ENCODE results near the gene SCAMP5. TPM values are rescaled to one million over a fixed set of nuclear protein-coding genes. Genes with fewer than 3 reads are reported as not detected.

SCAMP5 gene
- total and polyA plus RNA-seq, 2 of the 13 experiments (the other 11 are each of a cell fraction or from before 2014, with no cell fraction given), result 34.3 to 49.0 TPM

GRCh38 chr15:74995779-74996765 is 709 bp downstream of the SCAMP5 start (continued):
- TF ChIP-seq, protein P1, sequence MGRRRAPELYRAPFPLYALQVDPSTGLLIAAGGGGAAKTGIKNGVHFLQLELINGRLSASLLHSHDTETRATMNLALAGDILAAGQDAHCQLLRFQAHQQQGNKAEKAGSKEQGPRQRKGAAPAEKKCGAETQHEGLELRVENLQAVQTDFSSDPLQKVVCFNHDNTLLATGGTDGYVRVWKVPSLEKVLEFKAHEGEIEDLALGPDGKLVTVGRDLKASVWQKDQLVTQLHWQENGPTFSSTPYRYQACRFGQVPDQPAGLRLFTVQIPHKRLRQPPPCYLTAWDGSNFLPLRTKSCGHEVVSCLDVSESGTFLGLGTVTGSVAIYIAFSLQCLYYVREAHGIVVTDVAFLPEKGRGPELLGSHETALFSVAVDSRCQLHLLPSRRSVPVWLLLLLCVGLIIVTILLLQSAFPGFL (CRISPR knock-in tag; IDR thresholded peaks at IDR 0.05), result no peak
- TF ChIP-seq ZNF616 (CRISPR knock-in tag; IDR thresholded peaks at IDR 0.05; ENCODE audit: low read depth) (no peak), ZNF205 (CRISPR knock-in tag; IDR thresholded peaks at IDR 0.05) (0 out of 2 replicates have a peak, but pooled peaks have one; percentile 0), ATF1 (CRISPR knock-in tag; IDR thresholded peaks at IDR 0.05) (0 out of 2 replicates have a peak, but pooled peaks have one; percentile 38), ZNF75D (CRISPR knock-in tag; IDR thresholded peaks at IDR 0.05; ENCODE audit: borderline replicate concordance) (no peak), ARNT (IDR thresholded peaks at IDR 0.05) (no peak), ZNF746 (CRISPR knock-in tag; IDR thresholded peaks at IDR 0.05) (no peak), MBD4 (IDR thresholded peaks at IDR 0.05; ENCODE audit: borderline replicate concordance, low read length) (no peak), ZNF264 (CRISPR knock-in tag; IDR thresholded peaks at IDR 0.05) (no peak), ZXDC (CRISPR knock-in tag; IDR thresholded peaks at IDR 0.05) (no peak), FOXM1 (CRISPR knock-in tag; IDR thresholded peaks at IDR 0.05) (no peak), ZNF18 (CRISPR knock-in tag; IDR thresholded peaks at IDR 0.05; ENCODE audit: insufficient replicate concordance) (no peak), EED (CRISPR knock-in tag; IDR thresholded peaks at IDR 0.05) (no peak), BHLHE40 (IDR thresholded peaks at IDR 0.05; ENCODE audit: low read length) (no peak), NFE2L1 (CRISPR knock-in tag; IDR thresholded peaks at IDR 0.05; ENCODE audit: borderline replicate concordance) (no peak), CBX2 (IDR thresholded peaks at IDR 0.05; ENCODE audit: low read depth, low read length) (no peak), CBX2 (CRISPR knock-in tag; IDR thresholded peaks at IDR 0.05; ENCODE audit: low read depth) (no peak)
- TF ChIP-seq, protein P2, sequence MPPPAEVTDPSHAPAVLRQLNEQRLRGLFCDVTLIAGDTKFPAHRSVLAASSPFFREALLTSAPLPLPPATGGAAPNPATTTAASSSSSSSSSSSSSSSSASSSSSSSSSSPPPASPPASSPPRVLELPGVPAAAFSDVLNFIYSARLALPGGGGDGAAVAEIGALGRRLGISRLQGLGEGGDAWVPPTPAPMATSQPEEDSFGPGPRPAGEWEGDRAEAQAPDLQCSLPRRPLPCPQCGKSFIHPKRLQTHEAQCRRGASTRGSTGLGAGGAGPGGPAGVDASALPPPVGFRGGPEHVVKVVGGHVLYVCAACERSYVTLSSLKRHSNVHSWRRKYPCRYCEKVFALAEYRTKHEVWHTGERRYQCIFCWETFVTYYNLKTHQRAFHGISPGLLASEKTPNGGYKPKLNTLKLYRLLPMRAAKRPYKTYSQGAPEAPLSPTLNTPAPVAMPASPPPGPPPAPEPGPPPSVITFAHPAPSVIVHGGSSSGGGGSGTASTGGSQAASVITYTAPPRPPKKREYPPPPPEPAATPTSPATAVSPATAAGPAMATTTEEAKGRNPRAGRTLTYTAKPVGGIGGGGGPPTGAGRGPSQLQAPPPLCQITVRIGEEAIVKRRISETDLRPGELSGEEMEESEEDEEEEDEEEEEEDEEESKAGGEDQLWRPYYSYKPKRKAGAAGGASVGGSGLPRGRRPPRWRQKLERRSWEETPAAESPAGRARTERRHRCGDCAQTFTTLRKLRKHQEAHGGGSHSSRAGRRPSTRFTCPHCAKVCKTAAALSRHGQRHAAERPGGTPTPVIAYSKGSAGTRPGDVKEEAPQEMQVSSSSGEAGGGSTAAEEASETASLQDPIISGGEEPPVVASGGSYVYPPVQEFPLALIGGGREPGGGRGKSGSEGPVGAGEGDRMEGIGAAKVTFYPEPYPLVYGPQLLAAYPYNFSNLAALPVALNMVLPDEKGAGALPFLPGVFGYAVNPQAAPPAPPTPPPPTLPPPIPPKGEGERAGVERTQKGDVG (CRISPR knock-in tag; IDR thresholded peaks at IDR 0.05; ENCODE audit: borderline replicate concordance), result no peak
- TF ChIP-seq, protein P3, sequence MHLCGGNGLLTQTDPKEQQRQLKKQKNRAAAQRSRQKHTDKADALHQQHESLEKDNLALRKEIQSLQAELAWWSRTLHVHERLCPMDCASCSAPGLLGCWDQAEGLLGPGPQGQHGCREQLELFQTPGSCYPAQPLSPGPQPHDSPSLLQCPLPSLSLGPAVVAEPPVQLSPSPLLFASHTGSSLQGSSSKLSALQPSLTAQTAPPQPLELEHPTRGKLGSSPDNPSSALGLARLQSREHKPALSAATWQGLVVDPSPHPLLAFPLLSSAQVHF (CRISPR knock-in tag; IDR thresholded peaks at IDR 0.05), result no peak

Data from HepG2 (cell line).